ENCODE results near the gene NR3C2.

- TF ChIP-seq CTCF (IDR thresholded peaks at IDR 0.05), result no peak
- TF ChIP-seq ZFX (IDR thresholded peaks at IDR 0.05; ENCODE audit: borderline replicate concordance), result no peak
Measured at GRCh38 chr4:148101790-148102189, 340.4 kb downstream of the NR3C2 start.
